CD8-positive, alpha-beta memory T cell (primary cell): ENCODE results near the gene RLN1. TPM values are rescaled to one million over a fixed set of nuclear protein-coding genes. Genes with fewer than 3 reads are reported as not detected.
"Not testable (repeated sequence)": the region's sequence is repeated elsewhere in the genome, so short reads cannot be mapped to it uniquely, and the experiment has no call there.

Experiments used
- CTCF ChIA-PET: fragments of 350-600 bp; sonication (Branson Sonifier 250); formaldehyde crosslinking; loops from one replicate; lab custom pipeline; 2021; ENCODE audit warnings: antibody characterized with exemption; lab: Charles Lee
- POLR2A ChIA-PET: fragments of 350-600 bp; sonication (Branson Sonifier 250); formaldehyde crosslinking; loops from one replicate; lab custom pipeline; 2021; ENCODE audit warnings: antibody characterized with exemption; lab: Charles Lee
- DNase-seq, 5 donors: peaks; one replicate each; pipeline versions ENCODE4 v3.0.0 to v3.0.0-alpha.2; 2020 to 2022; ENCODE audit warnings: mixed read lengths in 1 of 5
- H3K27ac ChIP-seq: one replicate; pipeline ENCODE4 v1.7.0; 2013; ENCODE audit warnings: low read depth, mild to moderate bottlenecking, low read length, moderate library complexity
- H3K27me3 ChIP-seq: 2 replicates; pipeline ENCODE4 v1.7.0; 2013; ENCODE audit warnings: low read length, mild to moderate bottlenecking; ENCODE audit not compliant: insufficient read depth, poor library complexity, severe bottlenecking
- H3K36me3 ChIP-seq: 2 replicates; pipeline ENCODE4 v1.7.0; 2013; ENCODE audit warnings: mild to moderate bottlenecking, low read length, moderate library complexity; ENCODE audit not compliant: insufficient read depth
- H3K4me1 ChIP-seq: 2 replicates; pipeline ENCODE4 v1.7.0; 2013; ENCODE audit warnings: mild to moderate bottlenecking, low read length, moderate library complexity; ENCODE audit not compliant: insufficient read depth
- H3K4me3 ChIP-seq: 2 replicates; pipeline ENCODE4 v1.7.0; 2013; ENCODE audit warnings: mild to moderate bottlenecking, low read length
- H3K9me3 ChIP-seq: 2 replicates; pipeline ENCODE4 v1.7.0; 2013; ENCODE audit warnings: mild to moderate bottlenecking, low read length
- H3K27ac Mint-ChIP-seq, 8 donors: one replicate each; pipeline ENCODE4 v1.8.0; 2020 to 2021; ENCODE audit warnings: mixed read lengths in 8 of 8, mild to moderate bottlenecking in 6 of 8, inconsistent platforms in 3 of 8, moderate library complexity in 3 of 8
- H3K27me3 Mint-ChIP-seq, 2 donors: one replicate each; pipeline ENCODE4 v1.8.0; 2020 to 2021; ENCODE audit warnings: mixed read lengths in 2 of 2, mild to moderate bottlenecking in 1 of 2, moderate library complexity in 1 of 2
- H3K36me3 Mint-ChIP-seq, 3 donors: one replicate each; pipeline ENCODE4 v1.8.0; 2020 to 2021; ENCODE audit warnings: mixed read lengths in 3 of 3, inconsistent platforms in 1 of 3, mild to moderate bottlenecking in 1 of 3
- H3K4me1 Mint-ChIP-seq, 3 donors: one replicate each; pipeline ENCODE4 v1.8.0; 2020 to 2021; ENCODE audit warnings: mixed read lengths in 3 of 3, inconsistent platforms in 1 of 3, mild to moderate bottlenecking in 1 of 3
- H3K4me3 Mint-ChIP-seq, 7 donors: one replicate each; pipeline ENCODE4 v1.8.0; 2020 to 2021; ENCODE audit warnings: mixed read lengths in 7 of 7, mild to moderate bottlenecking in 6 of 7, moderate library complexity in 4 of 7, inconsistent platforms in 2 of 7
- H3K9me3 Mint-ChIP-seq, 5 donors: one replicate each; pipeline ENCODE4 v1.8.0; 2020 to 2022; ENCODE audit warnings: mixed read lengths in 5 of 5, mild to moderate bottlenecking in 3 of 5, moderate library complexity in 2 of 5, inconsistent platforms in 1 of 5
- polyA plus RNA-seq: library from polyadenylated mRNA; unstranded; fragments of 300-500 nt; fragmentation: Illumina TruSeq; gene quantifications from one replicate; pipeline ENCODE4 v1.2.3, GENCODE V29; 2021
- total RNA-seq, 2 experiments: library from RNA; stranded (reverse); gene quantifications; one replicate each; pipeline ENCODE4 v1.2.3, GENCODE V29; 2021

The RLN1 gene
- total and polyA plus RNA-seq, 3 experiments from 2014 or later = 0.31 to 4.1 (median 1.1) TPM

- H3K27me3 ChIP-seq, H3K36me3 ChIP-seq, H3K4me1 Mint-ChIP-seq, H3K4me1 ChIP-seq, H3K27me3 Mint-ChIP-seq, H3K27ac Mint-ChIP-seq, H3K27ac ChIP-seq, H3K4me3 ChIP-seq, CTCF ChIA-PET, POLR2A ChIA-PET, H3K4me3 Mint-ChIP-seq, DNase-seq: not testable (repeated sequence)
- peaks cover 12 to 25% (median 19%) of the 10 kb centered on the region in 5 donors for H3K9me3 Mint-ChIP-seq
- H3K9me3 ChIP-seq = peaks cover 17% of the 10 kb centered on the region
- peaks cover 10 to 51% (median 16%) of the 10 kb centered on the region in 3 donors for H3K36me3 Mint-ChIP-seq
Measured at GRCh38 chr9:5316406-5316805, 23.3 kb downstream of the RLN1 start.

- Mint-ChIP-seq H3K27me3 (peaks cover 2 to 3% of the 10 kb centered on the region in 2 donors), H3K4me1 (peaks cover 0 to 3% (median 0%) of the 10 kb centered on the region in 3 donors), H3K36me3 (peaks cover 12 to 57% (median 16%) of the 10 kb centered on the region in 3 donors), H3K27ac (peak overlapping the region in 1 of 8 donors; percentile 15), H3K9me3 (peaks cover 12 to 25% (median 19%) of the 10 kb centered on the region in 5 donors), H3K4me3 (no peak overlapping the region)
- CTCF ChIA-PET = no interaction called here
- Histone ChIP-seq H3K27ac (no peak overlapping the region), H3K4me1 (no peaks in the 10 kb centered on the region), H3K4me3 (no peak overlapping the region), H3K36me3 (peaks cover 3% of the 10 kb centered on the region), H3K9me3 (peaks cover 17% of the 10 kb centered on the region), H3K27me3 (no peaks in the 10 kb centered on the region)
- POLR2A ChIA-PET = no interaction called here
- DNase-seq = no peak
Measured at GRCh38 chr9:5315187-5315923, 24.3 kb downstream of the RLN1 start.

- ChIA-PET CTCF (no interaction called here), POLR2A (no interaction called here)
- Mint-ChIP-seq H3K9me3 (peaks cover 11 to 14% (median 14%) of the 10 kb centered on the region in 5 donors), H3K27me3 (peaks cover 3 to 12% of the 10 kb centered on the region in 2 donors), H3K4me3 (no peak overlapping the region), H3K36me3 (peaks cover 9 to 33% (median 11%) of the 10 kb centered on the region in 3 donors), H3K4me1 (peaks cover 13 to 15% (median 13%) of the 10 kb centered on the region in 3 donors), H3K27ac (no peak overlapping the region)
- no peaks in the 10 kb centered on the region for H3K27me3 ChIP-seq
- H3K9me3 ChIP-seq = peaks cover 16% of the 10 kb centered on the region
- peaks cover 3% of the 10 kb centered on the region for H3K36me3 ChIP-seq
- no peak overlapping the region for H3K27ac ChIP-seq
- H3K4me3 ChIP-seq = no peak overlapping the region
- no peaks in the 10 kb centered on the region for H3K4me1 ChIP-seq
- no peak for DNase-seq
Measured at GRCh38 chr9:5310851-5311250, 28.8 kb downstream of the RLN1 start.

GRCh38 chr9:5305741-5306140 lies 33.9 kb downstream of the RLN1 start:
- H3K9me3 Mint-ChIP-seq = no peaks in the 10 kb centered on the region
- Histone ChIP-seq H3K27me3 (no peaks in the 10 kb centered on the region), H3K27ac (no peak overlapping the region), H3K4me3 (no peak overlapping the region), H3K36me3 (no peaks in the 10 kb centered on the region), H3K4me1 (peaks cover 22% of the 10 kb centered on the region), H3K9me3 (no peaks in the 10 kb centered on the region)
- ChIA-PET CTCF (interaction anchor here (0.6 kb wide), 1 partner anchor 71 kb away, joined by 3 read pairs; no protein-coding TSS in a partner anchor), POLR2A (no interaction called here)
- peaks cover 0 to 12% of the 10 kb centered on the region in 2 donors for H3K27me3 Mint-ChIP-seq
- no peak overlapping the region for H3K27ac Mint-ChIP-seq
- DNase-seq = no peak
- H3K36me3 Mint-ChIP-seq = peaks cover 0 to 4% (median 0%) of the 10 kb centered on the region in 3 donors
- H3K4me1 Mint-ChIP-seq = peaks cover 36 to 41% (median 36%) of the 10 kb centered on the region in 3 donors
- H3K4me3 Mint-ChIP-seq = peak overlapping the region in 1 of 7 donors; percentile 68

GRCh38 chr9:5303840-5304795 lies 35.6 kb downstream of the RLN1 start, which contains the start of gene RLN2:
Gene RLN2, minus strand, starts transcription at chr9:5304716. Its CDS starts 136 bp downstream, at chr9:5304580.
- H3K27me3 Mint-ChIP-seq, H3K4me3 ChIP-seq, H3K36me3 Mint-ChIP-seq, H3K9me3 ChIP-seq, H3K9me3 Mint-ChIP-seq, POLR2A ChIA-PET, H3K27me3 ChIP-seq, H3K27ac ChIP-seq, H3K36me3 ChIP-seq, CTCF ChIA-PET: not testable (repeated sequence)
- H3K4me1 ChIP-seq = peaks cover 25% of the 10 kb centered on the region
- H3K27ac Mint-ChIP-seq = peak within 1 kb of the TSS; percentile 3 to 93 (median 66)
- H3K4me1 Mint-ChIP-seq = peaks cover 42 to 46% (median 43%) of the 10 kb centered on the region in 3 donors
- peak in 2 of 5 donors; percentile 20 to 39 for DNase-seq
- H3K4me3 Mint-ChIP-seq = peak within 1 kb of the TSS; percentile 40 to 87 (median 65)

- H3K4me3 Mint-ChIP-seq = peak overlapping the region; percentile 33 to 83 (median 60)
- no peak overlapping the region for H3K27ac ChIP-seq
- POLR2A ChIA-PET = no interaction called here
- CTCF ChIA-PET = interaction anchor here (1.6 kb wide), 1 partner anchor 115 kb away, joined by 3 read pairs; no protein-coding TSS in a partner anchor
- H3K27ac Mint-ChIP-seq = peak overlapping the region in 7 of 8 donors; percentile 15 to 81 (median 47)
- H3K9me3 ChIP-seq = no peaks in the 10 kb centered on the region
- H3K4me1 Mint-ChIP-seq = peaks cover 28 to 33% (median 31%) of the 10 kb centered on the region in 3 donors
- H3K4me1 ChIP-seq = peaks cover 25% of the 10 kb centered on the region
- H3K36me3 Mint-ChIP-seq = peaks cover 7 to 23% (median 9%) of the 10 kb centered on the region in 3 donors
- no peaks in the 10 kb centered on the region for H3K27me3 ChIP-seq
- H3K4me3 ChIP-seq = no peak overlapping the region
- peak in 2 of 5 donors; percentile 38 to 48 for DNase-seq
- H3K27me3 Mint-ChIP-seq = peaks cover 0 to 2% of the 10 kb centered on the region in 2 donors
- H3K9me3 Mint-ChIP-seq = peaks cover 0 to 3% (median 2%) of the 10 kb centered on the region in 5 donors
- H3K36me3 ChIP-seq = no peaks in the 10 kb centered on the region
Measured at GRCh38 chr9:5301544-5301943, 38.1 kb downstream of the RLN1 start.

- H3K4me3 ChIP-seq = no peak overlapping the region
- H3K9me3 Mint-ChIP-seq = peaks cover 8 to 33% (median 21%) of the 10 kb centered on the region in 5 donors
- H3K27me3 Mint-ChIP-seq = peaks cover 8 to 12% of the 10 kb centered on the region in 2 donors
- no peak overlapping the region for H3K4me3 Mint-ChIP-seq
- no peaks in the 10 kb centered on the region for H3K4me1 ChIP-seq
- ChIA-PET CTCF (no interaction called here), POLR2A (no interaction called here)
- H3K27ac Mint-ChIP-seq = no peak overlapping the region
- no peak for DNase-seq
- H3K36me3 ChIP-seq = no peaks in the 10 kb centered on the region
- no peaks in the 10 kb centered on the region for H3K27me3 ChIP-seq
- H3K4me1 Mint-ChIP-seq = no peaks in the 10 kb centered on the region
- H3K36me3 Mint-ChIP-seq = peaks cover 8 to 58% (median 9%) of the 10 kb centered on the region in 3 donors
- no peaks in the 10 kb centered on the region for H3K9me3 ChIP-seq
- no peak overlapping the region for H3K27ac ChIP-seq
Measured at GRCh38 chr9:5292141-5292540, 47.5 kb downstream of the RLN1 start.
